Breast epithelium (tissue), 3 donors: ENCODE results near the gene CDHR2.

Experiments used
- CTCF ChIP-seq, 3 donors: fragments of 450-650 bp; IDR thresholded peaks; one replicate each; pipeline ENCODE4 v1.5.1; 2016 to 2017; ENCODE audit warnings: antibody characterized with exemption in 3 of 3, mild to moderate bottlenecking in 3 of 3, moderate library complexity in 3 of 3
- POLR2A ChIP-seq: fragments of 450-650 bp; IDR thresholded peaks from one replicate; pipeline ENCODE4 v1.6.1; 2016; ENCODE audit warnings: antibody characterized with exemption, mild to moderate bottlenecking, moderate library complexity
- POLR2AphosphoS5 ChIP-seq, 3 donors: sonication (generic); formaldehyde crosslinking; IDR thresholded peaks; one replicate each; pipeline ENCODE4 v1.6.1; 2017; ENCODE audit warnings: antibody characterized with exemption in 3 of 3

- TF ChIP-seq CTCF (IDR thresholded peaks at IDR 0.05) (no peak), POLR2A (no peak), POLR2AphosphoS5 (IDR thresholded peaks at IDR 0.05) (no peak)
These were observed 44.2 kb downstream of the CDHR2 start for GRCh38 chr5:176593273-176593869.
